ENCODE data around the gene KCNMA1. TPM values are rescaled to one million over a fixed set of nuclear protein-coding genes. Genes with fewer than 3 reads are reported as not detected.

KCNMA1 gene
- total RNA-seq, 4 donors from 2014 or later, result 146 to 300 (median 265) TPM

GRCh38 chr10:77530011-77530410, 107.6 kb downstream of the KCNMA1 start:
- H3K4me1 ChIP-seq, result peaks cover 6 to 93% (median 86%) of the 10 kb centered on the region in 4 donors
- H3K27ac ChIP-seq (replicated peaks in 1 of 4), result peak overlapping the region; percentile 68 to 79 (median 72)
- no peak overlapping the region for H3K4me3 ChIP-seq
- 80% methylated on average over 3 of the region's 3 CpGs for WGBS
- DNase-seq (ENCODE audit: extremely low spot score), result no peak
- H3K36me3 ChIP-seq, result no peaks in the 10 kb centered on the region
- H3K27me3 ChIP-seq, result no peaks in the 10 kb centered on the region
- TF ChIP-seq POLR2AphosphoS5 (IDR thresholded peaks at IDR 0.05), result no peak
- no peak for TF ChIP-seq EP300 (IDR thresholded peaks at IDR 0.05)
- no peak for TF ChIP-seq POLR2A (IDR thresholded peaks at IDR 0.05; ENCODE audit: low read depth)
- TF ChIP-seq, protein P1, sequence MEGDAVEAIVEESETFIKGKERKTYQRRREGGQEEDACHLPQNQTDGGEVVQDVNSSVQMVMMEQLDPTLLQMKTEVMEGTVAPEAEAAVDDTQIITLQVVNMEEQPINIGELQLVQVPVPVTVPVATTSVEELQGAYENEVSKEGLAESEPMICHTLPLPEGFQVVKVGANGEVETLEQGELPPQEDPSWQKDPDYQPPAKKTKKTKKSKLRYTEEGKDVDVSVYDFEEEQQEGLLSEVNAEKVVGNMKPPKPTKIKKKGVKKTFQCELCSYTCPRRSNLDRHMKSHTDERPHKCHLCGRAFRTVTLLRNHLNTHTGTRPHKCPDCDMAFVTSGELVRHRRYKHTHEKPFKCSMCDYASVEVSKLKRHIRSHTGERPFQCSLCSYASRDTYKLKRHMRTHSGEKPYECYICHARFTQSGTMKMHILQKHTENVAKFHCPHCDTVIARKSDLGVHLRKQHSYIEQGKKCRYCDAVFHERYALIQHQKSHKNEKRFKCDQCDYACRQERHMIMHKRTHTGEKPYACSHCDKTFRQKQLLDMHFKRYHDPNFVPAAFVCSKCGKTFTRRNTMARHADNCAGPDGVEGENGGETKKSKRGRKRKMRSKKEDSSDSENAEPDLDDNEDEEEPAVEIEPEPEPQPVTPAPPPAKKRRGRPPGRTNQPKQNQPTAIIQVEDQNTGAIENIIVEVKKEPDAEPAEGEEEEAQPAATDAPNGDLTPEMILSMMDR (IDR thresholded peaks at IDR 0.05), result no peak
- H3K9me3 ChIP-seq, result no peaks in the 10 kb centered on the region
- intact Hi-C loops (cut with DNase I), result no loop called here

DNA sequence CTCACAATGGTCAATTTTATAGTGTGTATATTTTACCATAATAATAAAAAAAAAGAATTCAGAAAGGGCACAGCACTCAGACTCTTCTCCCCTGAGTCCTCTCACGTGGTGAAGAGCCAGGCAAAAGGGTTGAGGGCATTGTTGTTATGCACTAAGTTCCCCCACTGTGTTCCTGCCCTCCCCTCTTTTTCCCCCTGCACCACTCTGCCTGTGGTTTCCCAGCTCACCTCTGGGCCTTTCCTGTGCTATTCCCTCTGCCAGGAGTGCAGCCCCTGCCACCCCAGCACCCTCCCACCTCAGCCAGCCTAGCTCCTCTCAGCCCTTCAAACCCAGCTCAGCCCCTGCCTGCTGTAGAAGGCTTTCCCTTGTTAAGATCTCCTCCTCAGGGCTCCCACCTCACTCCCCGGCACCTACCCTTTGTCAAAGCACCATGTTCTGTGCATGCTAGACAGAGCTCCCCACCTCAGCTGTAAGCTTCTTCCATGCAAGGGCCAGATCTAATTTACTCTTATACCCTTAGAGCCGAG, 108.5 kb downstream of the KCNMA1 start:
- TF ChIP-seq, protein P1 (IDR thresholded peaks at IDR 0.05), result no peak
- no peak for TF ChIP-seq EP300 (IDR thresholded peaks at IDR 0.05)
- TF ChIP-seq POLR2A (IDR thresholded peaks at IDR 0.05; ENCODE audit: low read depth), result no peak
- no peak for TF ChIP-seq POLR2AphosphoS5 (IDR thresholded peaks at IDR 0.05)
- H3K27ac ChIP-seq (replicated peaks in 1 of 4), result peak overlapping the region; percentile 68 to 79 (median 72)
- no peak overlapping the region for H3K4me3 ChIP-seq
- no peaks in the 10 kb centered on the region for H3K9me3 ChIP-seq
- no peaks in the 10 kb centered on the region for H3K36me3 ChIP-seq
- intact Hi-C loops (cut with DNase I), result no loop called here
- H3K4me1 ChIP-seq, result peaks cover 6 to 93% (median 88%) of the 10 kb centered on the region in 4 donors
- WGBS, result 78% methylated on average over 3 of the region's 3 CpGs
- no peaks in the 10 kb centered on the region for H3K27me3 ChIP-seq
- DNase-seq (ENCODE audit: extremely low spot score), result no peak

DNA sequence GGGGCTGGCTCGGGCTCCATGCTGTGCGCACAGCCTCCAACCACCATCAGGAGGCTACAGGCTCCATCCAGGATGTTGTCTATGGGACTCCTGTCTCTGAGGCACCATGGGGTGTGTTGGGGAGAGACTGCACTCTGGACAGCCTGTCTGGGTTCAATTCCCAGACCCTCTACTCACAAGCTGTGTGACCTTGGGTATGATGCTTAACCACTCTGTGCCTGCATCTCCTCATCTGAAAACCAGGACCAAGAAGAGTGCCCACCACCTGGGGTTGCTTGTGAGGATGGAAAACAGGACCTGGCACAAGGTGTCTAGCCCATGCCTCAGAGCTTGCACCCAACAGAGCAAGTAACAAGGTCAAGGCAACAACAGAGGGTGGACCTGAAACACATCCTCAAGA, 109.8 kb downstream of the KCNMA1 start:
- no peaks in the 10 kb centered on the region for H3K27me3 ChIP-seq
- no peak for DNase-seq (ENCODE audit: extremely low spot score)
- no peaks in the 10 kb centered on the region for H3K9me3 ChIP-seq
- intact Hi-C loops (cut with DNase I), result no loop called here
- TF ChIP-seq, protein P1 (IDR thresholded peaks at IDR 0.05), result no peak
- TF ChIP-seq EP300 (IDR thresholded peaks at IDR 0.05) (no peak), POLR2A (IDR thresholded peaks at IDR 0.05; ENCODE audit: low read depth) (no peak), POLR2AphosphoS5 (IDR thresholded peaks at IDR 0.05) (no peak)
- no peaks in the 10 kb centered on the region for H3K36me3 ChIP-seq
- H3K4me1 ChIP-seq, result peaks cover 6 to 93% (median 87%) of the 10 kb centered on the region in 4 donors
- WGBS, result 77% methylated on average over 2 of the region's 2 CpGs
- H3K4me3 ChIP-seq, result no peak overlapping the region
- H3K27ac ChIP-seq (replicated peaks in 1 of 4), result peak overlapping the region; percentile 59 to 79 (median 73)

DNA sequence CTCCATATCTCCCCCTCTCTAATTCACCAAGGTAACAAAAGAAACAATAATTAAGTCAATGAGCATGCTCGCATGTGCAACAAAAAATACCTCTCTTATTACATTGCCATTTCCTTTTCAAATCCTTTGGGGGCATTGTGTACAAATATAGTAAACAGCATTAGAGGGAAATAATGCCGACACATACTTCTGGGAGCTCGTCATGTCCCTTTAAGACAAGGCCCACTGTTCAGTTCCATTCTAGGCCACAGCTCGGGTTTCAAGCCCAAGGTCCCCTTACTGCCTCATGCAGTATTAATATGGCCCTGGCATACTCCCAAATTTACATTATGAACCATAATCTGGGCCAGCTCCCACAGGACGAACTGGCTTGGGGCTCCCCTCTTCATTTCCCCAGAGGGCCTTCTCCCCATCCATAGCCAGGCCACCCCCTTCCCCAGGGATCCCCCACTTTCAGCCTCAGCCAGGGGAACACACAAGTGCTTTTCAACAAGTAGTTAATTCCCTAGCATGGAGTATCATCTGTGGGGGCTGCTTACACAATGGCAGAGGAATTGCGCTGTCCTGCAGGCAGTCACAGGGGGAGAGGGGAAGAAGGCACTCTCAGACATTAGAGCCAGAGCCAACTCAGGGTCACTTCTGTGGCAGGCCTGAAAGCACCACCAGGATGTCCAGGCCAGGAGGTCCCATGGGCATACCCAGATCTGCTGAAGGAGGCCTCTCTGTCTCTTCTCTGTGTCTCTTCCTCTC, 110.6 kb downstream of the KCNMA1 start:
- Histone ChIP-seq H3K36me3 (no peaks in the 10 kb centered on the region), H3K4me3 (no peak overlapping the region), H3K27ac (replicated peaks in 1 of 4) (peak overlapping the region; percentile 59 to 79 (median 73)), H3K27me3 (no peaks in the 10 kb centered on the region), H3K4me1 (peaks cover 6 to 93% (median 87%) of the 10 kb centered on the region in 4 donors), H3K9me3 (no peaks in the 10 kb centered on the region)
- TF ChIP-seq, protein P1 (IDR thresholded peaks at IDR 0.05), result no peak
- TF ChIP-seq POLR2A (IDR thresholded peaks at IDR 0.05; ENCODE audit: low read depth) (no peak), EP300 (IDR thresholded peaks at IDR 0.05) (no peak), POLR2AphosphoS5 (IDR thresholded peaks at IDR 0.05) (no peak)
- DNase-seq (ENCODE audit: extremely low spot score), result no peak
- 49% methylated on average over 6 of the region's 6 CpGs for WGBS
- intact Hi-C loops (cut with DNase I), result no loop called here
